ENCODE data around the gene GPRIN3. TPM values are rescaled to one million over a fixed set of nuclear protein-coding genes. Genes with fewer than 3 reads are reported as not detected.

GPRIN3 gene
- 1.1 to 1.9 TPM (median 1.7 TPM) in 5 replicates for total RNA-seq (2022; extraction: Qiagen RNA extraction)

DNA sequence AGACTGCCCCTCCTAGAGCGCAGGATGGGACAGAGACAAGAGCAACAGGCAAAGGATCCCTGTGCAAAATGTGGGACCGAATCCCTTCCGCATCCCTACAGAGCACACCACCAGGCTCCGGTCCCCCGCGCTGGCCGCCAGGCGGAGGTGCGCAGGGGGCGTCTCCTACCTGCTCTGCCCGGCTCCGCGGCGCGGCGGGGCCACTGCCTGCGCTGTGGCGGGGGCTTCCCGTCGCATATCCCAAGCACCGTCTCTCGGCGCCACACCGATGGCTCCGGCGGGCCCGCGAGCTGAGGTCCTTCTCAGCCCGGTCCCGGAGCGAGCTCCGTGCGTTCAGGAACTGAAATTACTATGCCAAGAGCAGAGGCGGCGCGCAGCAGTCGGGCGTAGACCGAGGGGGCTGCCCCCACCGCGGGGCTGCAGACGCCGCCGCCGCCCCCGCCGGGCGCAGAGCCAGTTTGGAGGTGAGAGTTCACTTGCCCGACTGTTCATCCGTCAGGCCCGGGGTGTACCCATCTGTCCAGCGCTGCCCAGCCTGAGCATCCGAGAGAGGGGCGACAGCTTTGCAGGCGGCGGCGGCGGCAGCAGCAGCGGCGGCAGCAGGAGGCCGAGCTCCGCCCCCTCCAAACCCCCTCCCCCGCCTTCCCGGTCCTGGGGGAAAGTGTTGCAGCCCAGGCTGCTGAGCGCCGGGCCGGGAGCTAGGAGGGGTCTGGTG, at the start of gene GPRIN3:
Gene GPRIN3 (minus strand): TSS at position 355 of the 715 bp plus-strand sequence. CDS start 57,690 bp downstream, outside the sequence.

Other genes with a start within 250 kb of the GPRIN3 start
- 4.9 to 7.8 TPM (median 5.8 TPM) in 5 replicates for gene TIGD2, start 196.3 kb downstream of the GPRIN3 start, total RNA-seq (2022; extraction: Qiagen RNA extraction)

Data from A549 treated with AZD2906 at 1 μM for 4 hours (cell line).